HG03095 (cell line): ENCODE data around the gene HMCN2.
"Not testable (repeated sequence)": the region's sequence is repeated elsewhere in the genome, so short reads cannot be mapped to it uniquely, and the experiment has no call there.

ENCODE experiments used
- ATAC-seq: cut with Tn5 transposase; IDR thresholded peaks from one replicate; pipeline ENCODE4 v1.9.1; 2021; ENCODE audit warnings: moderate library complexity; ENCODE audit not compliant: unreplicated experiment

The HMCN2 gene

DNA sequence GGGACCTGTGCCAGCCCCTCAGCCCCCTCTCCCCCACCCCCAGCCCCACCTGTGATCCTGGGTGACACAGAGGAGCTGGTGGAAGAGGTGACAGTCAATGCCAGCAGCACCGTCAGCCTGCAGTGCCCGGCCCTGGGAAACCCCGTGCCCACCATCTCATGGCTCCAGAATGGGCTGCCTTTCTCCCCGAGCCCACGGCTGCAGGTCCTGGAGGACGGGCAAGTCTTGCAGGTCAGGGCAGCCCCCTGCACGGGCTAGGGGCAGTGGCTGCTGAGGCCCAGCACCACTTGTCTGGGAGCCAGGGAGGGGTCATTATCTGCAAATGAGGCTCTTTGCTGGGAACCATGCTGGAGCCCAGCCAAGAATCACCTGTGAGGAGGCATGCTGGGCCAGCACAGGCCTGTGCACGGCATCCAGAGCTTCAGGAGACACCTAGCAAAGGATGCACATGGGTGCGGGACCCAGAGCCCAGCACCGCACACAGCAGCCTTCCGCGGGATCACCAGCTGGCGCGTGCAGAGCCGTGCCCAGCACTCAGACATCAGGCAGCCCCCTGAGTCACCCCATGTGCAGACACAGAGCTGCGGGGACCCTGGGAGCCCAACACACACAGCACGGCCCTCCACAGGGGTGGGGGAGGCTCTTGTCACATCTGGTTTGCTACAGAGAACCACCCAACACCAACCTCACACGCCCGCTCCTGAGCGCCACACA lies 117.2 kb downstream of the HMCN2 start:
- ATAC-seq: no peak

DNA sequence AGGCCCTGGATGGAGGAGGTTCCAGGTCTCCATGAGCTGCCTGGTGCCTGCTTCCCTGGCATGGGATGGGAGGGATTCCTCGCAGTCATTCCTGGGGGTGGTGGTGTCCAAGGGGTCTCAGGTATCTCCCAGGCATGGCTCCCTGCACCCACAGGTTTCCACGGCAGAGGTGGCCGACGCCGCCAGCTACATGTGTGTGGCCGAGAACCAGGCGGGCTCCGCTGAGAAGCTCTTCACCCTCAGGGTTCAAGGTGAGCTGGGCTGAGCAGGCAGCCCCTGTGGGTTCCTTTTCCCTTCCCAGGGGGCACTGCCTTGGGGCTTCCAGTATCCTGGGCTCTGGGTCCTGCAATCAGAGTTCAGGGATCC lies 117.8 kb downstream of the HMCN2 start:
- ATAC-seq: no peak

DNA sequence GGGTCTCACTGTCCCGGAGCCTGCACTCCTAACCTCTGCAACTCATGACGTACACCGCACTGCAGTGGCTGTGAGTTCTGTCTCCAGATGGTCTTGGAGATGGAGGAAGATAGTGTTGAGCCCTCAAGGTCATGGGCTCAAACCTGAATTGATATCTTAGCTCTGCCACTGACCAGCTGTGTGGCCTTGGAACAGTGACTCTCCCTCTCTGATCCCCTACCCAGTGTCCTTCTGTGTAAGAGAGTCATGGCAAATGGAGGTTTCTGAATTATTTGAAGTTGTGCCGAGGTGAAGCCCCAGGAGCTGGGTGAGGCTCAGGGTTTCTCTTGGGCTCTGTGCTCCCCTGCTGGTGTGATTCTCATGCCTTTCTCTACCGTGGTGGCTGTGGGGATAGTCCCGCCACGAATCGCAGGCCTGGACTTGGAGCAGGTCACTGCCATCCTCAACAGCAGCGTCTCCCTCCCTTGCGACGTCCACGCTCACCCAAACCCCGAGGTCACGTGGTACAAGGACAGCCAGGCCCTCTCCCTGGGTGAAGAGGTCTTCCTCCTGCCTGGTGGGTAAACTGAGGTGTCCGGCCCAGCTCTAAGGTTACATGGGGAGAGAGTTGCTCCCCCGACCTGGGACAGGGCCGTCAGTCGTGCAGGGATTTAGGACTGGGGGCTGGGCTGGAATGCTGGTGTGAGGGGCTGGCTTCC lies 118.6 kb downstream of the HMCN2 start:
- ATAC-seq: no peak

DNA sequence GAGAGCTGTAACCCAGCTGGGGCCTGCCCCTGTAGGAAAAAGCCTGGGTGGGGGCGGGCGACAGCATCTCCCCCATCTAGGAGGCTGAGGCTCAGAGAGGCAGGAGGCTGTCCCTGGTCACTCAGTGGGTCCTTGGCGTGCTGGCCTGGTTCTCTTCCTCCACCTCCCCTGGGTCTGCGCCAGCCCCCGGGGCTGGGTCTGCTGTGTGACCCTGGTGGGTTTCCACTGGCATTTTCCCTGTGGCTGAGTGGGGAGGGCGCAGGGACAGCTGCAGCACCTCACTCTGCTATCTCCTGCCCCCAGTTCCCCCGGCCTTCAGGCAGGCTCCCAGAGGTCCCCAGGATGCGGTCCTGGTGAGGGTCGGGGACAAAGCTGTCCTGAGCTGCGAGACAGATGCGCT lies 119.7 kb downstream of the HMCN2 start:
- no peak for ATAC-seq

DNA sequence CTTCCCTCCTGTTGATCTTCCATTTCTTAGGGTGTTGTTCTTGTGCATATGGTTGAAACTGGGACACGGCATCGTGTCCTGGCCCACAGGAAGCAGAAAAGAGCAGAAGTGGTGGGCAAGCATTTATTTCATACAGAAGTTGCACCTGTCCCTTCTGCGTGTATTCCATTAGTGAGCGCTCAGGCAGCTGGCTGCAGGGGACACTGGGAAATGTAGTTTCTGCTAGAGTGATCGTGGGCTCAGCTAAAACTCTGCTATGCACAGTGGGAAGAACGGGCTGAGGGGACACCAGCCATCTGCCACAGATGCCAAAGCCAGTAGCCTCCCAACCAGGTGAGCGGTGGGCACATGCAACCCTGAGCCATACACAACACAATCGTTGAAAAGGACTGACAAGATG lies 121.8 kb downstream of the HMCN2 start:
- ATAC-seq: no peak

DNA sequence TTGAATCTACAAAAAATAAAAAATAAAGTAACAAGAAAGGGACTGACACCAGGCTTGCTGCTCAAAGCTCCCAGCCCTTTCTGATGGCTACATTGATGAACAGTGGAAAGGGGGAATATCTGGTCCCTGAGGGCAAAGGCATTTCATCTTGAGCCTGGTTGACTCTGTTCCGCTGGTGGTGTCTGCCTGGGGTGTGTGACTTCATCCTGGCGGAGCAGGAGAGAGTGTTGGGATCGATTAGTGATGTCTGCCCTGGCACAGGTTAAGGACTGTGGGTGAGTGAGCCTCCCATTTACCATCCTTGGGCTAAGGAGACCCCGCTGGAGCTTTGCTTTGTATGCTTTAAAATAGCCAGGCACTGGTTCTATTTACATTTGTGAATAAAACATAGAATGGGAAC lies 122.3 kb downstream of the HMCN2 start:
- ATAC-seq: no peak

DNA sequence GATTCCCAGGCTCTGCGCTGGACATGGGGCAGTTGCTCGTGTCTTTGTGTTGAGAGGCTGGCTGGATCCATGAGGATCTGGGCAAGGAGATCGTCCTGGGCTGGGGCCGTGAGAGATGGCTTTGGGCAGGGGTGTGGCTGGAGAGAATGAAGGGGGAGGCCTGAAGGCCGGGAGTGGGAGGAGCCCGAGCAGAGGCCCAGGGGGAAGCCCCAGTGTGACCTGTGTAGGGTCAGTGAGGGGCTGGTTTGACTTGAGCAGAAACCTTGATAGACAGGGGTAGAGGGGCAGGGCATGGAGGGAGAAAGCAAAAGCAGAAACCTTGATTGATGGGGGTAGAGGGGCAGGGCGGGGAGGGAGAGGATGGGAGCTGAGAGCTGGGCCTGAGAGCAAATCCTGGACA lies 124.8 kb downstream of the HMCN2 start:
- ATAC-seq: no peak

DNA sequence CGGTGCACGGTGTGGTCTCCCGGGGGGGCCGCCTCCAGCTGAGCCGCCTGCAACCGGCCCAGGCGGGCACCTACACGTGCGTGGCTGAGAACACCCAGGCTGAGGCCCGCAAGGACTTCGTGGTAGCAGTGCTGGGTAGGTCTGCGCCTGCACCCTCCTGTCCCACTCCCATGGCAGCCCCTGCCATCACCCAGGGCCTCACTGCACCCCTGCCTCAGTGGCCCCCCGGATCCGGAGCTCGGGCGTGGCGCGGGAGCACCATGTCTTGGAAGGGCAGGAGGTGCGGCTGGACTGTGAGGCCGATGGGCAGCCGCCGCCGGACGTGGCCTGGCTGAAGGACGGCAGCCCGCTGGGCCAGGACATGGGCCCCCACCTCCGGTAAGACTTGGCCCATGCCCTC lies 125.4 kb downstream of the HMCN2 start:
- no peak for ATAC-seq

DNA sequence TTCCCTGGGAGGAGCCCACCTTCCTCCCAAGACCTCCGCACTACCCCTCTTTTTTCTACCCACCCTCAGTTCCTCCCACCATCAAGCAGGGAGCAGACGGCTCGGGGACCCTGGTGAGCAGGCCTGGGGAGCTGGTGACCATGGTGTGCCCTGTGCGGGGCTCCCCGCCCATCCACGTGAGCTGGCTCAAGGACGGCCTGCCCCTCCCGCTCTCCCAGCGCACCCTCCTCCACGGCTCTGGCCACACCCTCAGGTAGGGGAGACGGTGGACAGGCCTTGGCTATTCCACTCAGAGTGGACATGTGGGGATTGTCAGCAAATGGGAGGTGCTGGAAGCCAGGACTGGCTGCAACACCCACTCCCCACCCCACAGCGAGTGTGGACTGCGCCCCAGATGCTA lies 126.3 kb downstream of the HMCN2 start:
- no peak for ATAC-seq

DNA sequence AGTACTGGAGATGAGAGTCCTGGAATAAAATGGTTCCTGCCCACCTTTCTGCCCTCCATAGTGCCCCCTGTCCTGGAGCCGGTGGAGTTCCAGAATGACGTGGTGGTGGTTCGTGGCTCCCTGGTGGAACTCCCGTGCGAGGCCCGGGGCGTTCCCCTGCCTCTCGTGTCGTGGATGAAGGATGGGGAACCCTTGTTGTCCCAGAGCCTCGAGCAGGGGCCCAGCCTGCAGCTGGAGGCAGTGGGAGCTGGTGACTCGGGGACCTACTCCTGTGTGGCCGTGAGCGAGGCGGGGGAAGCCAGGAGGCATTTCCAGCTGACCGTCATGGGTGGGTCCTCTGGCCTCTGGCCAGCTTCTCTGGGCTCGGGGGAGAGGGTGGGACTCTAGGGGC lies 128.1 kb downstream of the HMCN2 start:
- ATAC-seq: no peak

DNA sequence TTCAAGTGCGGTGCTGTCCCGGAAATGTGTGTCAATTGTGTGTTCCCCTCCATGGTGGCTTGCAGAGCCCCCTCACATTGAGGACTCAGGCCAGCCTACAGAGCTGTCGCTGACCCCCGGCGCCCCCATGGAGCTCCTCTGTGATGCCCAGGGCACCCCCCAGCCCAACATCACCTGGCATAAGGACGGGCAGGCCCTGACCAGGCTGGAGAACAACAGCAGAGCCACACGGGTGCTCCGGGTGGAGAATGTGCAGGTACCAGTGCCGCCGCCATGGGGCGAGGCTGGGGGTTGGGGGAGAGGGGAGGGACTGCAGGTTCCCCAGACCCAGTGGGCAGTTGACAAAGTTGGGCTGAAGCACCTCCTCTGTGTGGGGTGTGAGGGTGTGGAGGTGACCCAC lies 128.8 kb downstream of the HMCN2 start:
- no peak for ATAC-seq

DNA sequence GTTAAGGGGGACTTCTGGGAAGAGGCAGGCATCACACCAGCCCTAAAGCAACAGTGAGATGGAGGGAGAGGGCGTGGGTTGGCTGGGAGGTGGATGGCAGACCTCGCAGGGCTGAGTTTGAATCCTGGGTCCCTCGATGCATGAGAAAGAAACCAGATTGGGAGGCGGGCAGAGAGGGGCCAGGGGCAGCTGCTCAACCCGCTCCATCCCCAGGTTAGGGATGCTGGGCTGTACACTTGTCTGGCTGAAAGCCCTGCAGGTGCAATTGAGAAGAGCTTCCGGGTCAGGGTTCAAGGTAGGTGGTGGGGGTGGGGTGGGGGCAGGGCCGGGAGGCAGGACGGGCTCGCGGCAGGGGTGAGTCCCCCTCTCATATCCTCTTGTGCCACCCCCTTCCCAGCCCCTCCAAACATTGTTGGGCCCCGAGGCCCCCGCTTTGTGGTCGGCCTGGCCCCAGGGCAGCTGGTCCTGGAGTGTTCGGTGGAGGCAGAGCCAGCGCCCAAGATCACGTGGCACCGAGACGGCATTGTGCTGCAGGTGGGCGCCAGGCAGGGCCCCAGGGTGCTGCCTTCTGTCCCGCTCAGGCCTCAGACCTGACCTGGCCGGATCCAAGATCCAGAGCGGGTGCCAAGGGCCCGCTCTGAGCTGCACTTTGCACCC lies 129.4 kb downstream of the HMCN2 start:
- no peak for ATAC-seq

DNA sequence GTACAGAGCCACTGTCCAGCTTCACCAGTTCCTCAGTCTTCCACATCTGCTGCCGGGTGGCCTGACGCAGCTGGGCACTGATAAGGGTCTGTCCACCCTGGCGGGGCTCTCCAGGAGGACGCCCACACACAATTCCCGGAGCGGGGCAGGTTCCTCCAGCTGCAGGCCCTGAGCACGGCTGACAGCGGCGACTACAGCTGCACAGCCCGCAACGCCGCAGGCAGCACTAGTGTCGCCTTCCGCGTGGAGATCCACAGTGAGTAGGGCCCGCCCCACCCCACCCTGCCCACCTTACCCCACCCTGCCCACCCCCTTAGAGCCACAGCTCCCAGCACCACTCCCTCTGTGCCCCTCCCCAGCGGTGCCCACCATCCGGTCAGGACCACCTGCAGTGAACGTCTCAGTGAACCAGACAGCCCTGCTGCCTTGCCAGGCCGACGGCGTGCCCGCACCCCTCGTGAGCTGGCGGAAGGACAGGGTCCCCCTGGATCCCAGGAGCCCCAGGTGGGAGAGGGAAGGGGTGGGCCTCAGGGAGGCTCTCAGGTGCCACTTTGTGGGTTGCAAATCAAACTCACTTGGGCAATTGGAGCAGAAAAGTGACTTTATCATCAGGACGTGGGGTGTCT lies 130.4 kb downstream of the HMCN2 start:
- no peak for ATAC-seq

DNA sequence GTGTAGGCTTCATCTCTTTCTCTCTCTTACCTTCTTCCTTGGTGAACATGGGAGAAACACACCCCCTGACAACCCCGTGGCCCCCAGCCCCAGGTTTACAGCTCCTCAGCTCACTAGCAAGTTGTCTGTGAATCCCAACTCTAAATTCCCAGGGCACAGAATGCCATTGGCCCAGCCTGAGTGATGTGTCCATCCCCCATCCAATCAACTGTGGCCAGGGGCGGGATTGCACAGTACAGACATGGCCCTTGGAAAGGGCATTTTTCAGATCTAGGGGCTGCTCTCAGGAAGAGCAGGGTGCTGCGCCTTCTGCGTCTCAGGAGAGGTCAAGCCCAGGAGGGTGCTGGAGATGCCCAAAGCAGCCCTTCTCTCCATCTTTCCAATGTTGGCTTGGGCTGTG lies 131.0 kb downstream of the HMCN2 start:
- ATAC-seq: no peak

DNA sequence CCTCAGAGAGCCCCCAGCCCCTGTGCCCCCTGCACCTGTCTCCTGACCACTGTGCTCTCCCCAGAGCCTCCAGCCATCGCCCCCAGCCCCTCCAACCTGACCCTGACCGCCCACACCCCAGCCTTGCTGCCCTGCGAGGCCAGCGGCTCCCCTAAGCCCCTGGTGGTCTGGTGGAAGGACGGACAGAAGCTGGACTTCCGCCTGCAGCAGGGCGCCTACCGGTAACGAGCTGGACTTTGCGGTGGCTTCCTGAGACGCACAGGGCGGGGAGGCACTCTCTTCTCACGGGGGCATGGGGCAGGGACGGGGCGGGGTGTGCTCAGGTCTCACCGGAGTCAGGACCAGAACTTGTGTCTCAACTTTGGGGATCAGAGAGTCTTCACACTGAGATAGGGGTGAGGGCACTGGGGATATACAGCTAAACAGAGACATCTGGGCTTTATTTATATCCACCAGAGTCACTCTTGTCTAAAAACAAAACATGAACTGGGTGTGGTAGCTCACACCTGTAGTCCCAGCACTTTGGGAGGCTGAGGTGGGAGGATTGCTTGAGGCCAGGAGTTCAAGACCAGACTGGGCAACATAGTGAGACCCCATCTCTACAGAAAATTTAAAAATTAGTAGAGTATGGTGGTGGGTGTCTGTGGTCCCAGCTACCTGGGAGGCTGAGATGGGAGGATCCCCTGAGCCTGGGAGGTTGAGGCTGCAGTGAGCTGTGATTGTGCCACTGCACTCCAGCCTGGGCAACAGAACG lies 133.1 kb downstream of the HMCN2 start:
- no peak for ATAC-seq

DNA sequence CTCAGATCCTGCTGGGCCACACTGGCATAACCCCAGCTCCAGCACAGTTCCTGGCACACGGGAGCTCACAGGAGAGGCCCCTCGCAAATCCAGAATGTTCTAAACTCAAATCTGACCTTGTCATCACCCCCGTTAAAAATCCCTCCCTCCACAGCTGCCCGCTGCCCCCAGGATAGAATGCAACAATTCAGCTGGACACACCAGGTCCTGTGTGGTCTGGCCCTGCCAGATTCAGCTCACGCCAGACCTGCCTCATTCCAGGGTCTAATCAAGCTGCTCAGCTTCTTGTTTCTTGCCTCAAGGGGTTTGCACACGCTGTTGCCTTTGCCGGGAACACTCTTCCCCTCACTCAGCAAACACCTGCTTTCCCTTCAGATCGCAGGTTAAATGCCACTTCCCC lies 134.2 kb downstream of the HMCN2 start:
- ATAC-seq: no peak

DNA sequence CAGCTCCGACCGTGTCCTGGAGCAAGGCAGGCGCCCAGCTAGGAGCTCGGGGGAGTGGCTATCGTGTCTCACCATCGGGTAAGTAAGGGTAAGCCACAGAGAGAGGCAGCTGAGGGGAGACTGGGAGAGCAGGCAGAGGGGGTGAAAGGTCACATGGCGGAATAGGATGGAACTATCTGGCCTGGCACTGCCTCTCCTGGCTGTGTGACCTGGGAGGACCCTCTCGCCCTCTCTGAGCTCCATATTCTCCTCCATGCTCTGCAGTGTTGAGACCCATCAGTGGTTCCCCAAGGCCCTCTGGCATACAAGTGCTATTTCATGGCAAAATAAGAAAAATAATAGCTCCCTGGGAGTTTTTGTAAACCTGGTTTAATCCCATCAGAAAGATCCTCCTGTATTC lies 135.3 kb downstream of the HMCN2 start:
- no peak for ATAC-seq

DNA sequence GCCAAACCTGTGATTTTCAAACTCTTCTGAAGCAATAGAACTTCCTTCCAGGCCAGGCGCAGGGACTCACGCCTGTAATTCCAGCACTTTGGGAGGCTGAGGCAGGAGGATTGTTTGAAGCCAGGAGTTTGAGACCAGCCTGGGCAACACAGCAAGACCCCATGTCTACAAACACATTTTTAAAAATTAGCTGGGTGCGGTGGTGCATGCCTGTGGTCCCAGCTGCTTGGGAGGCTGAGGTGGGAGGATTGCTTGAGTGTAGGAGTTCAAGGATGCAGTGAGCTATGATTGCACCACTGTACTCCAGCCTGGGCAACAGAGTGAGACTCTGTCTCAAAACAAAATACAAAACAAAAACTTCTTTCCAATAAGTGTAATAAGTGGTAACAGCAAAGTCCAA lies 136.2 kb downstream of the HMCN2 start:
- ATAC-seq: not testable (repeated sequence)

DNA sequence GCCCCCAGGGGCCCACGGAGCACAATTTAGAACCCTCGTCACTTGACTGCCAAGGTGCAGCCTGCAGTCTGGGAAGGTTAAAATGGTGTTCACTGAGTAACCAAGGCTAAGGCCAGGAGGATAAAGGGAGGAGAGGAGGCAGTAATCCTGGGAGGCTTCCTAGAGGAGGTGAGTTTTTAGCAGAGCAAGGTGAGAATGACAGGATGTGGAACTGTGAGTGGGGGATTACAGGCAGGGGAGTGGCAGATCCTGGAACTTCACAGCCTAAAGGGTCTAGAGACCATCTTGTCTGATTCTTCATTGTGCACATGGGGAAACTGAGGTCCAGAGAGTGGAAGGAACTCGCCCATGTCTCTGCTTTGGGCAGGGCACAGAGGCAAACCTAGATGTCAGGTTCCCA lies 136.7 kb downstream of the HMCN2 start:
- no peak for ATAC-seq

DNA sequence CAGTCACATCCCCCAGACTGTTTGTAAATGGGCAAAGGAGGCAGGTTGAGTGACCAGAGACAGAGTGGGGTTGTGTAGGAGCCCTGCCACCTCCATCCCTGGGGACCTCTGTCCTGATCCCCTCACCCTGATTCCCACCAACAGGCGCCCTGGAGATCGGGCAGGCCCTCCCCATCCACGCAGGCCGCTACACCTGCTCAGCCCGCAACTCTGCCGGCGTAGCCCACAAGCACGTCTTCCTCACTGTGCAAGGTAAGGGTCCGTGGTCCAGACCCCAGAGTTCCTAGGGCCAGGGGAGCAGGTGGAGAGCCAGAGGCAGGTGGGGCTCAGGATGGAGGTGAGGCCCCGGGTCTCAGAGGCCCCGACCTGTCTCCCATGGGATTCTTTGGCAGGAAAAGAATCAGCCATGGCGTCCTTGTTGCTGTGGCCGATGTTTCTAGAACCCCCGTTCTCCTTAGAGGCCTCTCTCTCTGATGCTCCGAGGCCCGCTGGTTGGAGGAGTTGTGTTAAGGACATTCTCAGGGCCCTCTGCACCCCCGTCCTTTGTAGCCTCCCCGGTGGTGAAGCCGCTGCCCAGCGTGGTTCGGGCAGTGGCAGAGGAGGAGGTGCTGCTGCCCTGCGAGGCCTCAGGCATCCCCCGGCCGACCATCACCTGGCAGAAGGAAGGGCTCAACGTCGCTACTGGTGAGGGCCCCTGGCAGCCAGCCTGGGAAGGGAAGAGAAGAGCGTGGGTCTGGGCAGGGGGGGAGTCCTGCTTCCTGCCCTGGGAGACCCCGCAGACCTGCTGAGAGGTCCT lies 137.3 kb downstream of the HMCN2 start:
- no peak for ATAC-seq
